ENCODE measurements around the gene NRCAM.

- TF ChIP-seq, protein P1, sequence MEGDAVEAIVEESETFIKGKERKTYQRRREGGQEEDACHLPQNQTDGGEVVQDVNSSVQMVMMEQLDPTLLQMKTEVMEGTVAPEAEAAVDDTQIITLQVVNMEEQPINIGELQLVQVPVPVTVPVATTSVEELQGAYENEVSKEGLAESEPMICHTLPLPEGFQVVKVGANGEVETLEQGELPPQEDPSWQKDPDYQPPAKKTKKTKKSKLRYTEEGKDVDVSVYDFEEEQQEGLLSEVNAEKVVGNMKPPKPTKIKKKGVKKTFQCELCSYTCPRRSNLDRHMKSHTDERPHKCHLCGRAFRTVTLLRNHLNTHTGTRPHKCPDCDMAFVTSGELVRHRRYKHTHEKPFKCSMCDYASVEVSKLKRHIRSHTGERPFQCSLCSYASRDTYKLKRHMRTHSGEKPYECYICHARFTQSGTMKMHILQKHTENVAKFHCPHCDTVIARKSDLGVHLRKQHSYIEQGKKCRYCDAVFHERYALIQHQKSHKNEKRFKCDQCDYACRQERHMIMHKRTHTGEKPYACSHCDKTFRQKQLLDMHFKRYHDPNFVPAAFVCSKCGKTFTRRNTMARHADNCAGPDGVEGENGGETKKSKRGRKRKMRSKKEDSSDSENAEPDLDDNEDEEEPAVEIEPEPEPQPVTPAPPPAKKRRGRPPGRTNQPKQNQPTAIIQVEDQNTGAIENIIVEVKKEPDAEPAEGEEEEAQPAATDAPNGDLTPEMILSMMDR (IDR thresholded peaks at IDR 0.05; ENCODE audit: low read depth, low read length, missing input control) = no peak
- no peak for TF ChIP-seq TAF1 (conservative IDR thresholded peaks at IDR 0.05)
- no peak for TF ChIP-seq RAD21 (IDR thresholded peaks at IDR 0.05)
- TF ChIP-seq, protein P2, sequence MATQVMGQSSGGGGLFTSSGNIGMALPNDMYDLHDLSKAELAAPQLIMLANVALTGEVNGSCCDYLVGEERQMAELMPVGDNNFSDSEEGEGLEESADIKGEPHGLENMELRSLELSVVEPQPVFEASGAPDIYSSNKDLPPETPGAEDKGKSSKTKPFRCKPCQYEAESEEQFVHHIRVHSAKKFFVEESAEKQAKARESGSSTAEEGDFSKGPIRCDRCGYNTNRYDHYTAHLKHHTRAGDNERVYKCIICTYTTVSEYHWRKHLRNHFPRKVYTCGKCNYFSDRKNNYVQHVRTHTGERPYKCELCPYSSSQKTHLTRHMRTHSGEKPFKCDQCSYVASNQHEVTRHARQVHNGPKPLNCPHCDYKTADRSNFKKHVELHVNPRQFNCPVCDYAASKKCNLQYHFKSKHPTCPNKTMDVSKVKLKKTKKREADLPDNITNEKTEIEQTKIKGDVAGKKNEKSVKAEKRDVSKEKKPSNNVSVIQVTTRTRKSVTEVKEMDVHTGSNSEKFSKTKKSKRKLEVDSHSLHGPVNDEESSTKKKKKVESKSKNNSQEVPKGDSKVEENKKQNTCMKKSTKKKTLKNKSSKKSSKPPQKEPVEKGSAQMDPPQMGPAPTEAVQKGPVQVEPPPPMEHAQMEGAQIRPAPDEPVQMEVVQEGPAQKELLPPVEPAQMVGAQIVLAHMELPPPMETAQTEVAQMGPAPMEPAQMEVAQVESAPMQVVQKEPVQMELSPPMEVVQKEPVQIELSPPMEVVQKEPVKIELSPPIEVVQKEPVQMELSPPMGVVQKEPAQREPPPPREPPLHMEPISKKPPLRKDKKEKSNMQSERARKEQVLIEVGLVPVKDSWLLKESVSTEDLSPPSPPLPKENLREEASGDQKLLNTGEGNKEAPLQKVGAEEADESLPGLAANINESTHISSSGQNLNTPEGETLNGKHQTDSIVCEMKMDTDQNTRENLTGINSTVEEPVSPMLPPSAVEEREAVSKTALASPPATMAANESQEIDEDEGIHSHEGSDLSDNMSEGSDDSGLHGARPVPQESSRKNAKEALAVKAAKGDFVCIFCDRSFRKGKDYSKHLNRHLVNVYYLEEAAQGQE (IDR thresholded peaks at IDR 0.05) = no peak
- no peak for TF ChIP-seq ZBTB33 (IDR thresholded peaks at IDR 0.05)
- TF ChIP-seq ATF3 (IDR thresholded peaks at IDR 0.05) = no peak
- no peak for TF ChIP-seq YY1 (IDR thresholded peaks at IDR 0.05)
- TF ChIP-seq JUND (IDR thresholded peaks at IDR 0.05) = no peak
- TF ChIP-seq FOXA1 (IDR thresholded peaks at IDR 0.05) = no peak
- TF ChIP-seq MAX (IDR thresholded peaks at IDR 0.05) = no peak
- TF ChIP-seq RXRA (IDR thresholded peaks at IDR 0.05) = no peak
- no peak for TF ChIP-seq EGR1 (IDR thresholded peaks at IDR 0.05; ENCODE audit: low read depth in 2 of 2)
- no peak for TF ChIP-seq SP1 (IDR thresholded peaks at IDR 0.05)
- no peak for TF ChIP-seq HNF4G (IDR thresholded peaks at IDR 0.05)
These were observed 168.4 kb downstream of the NRCAM start for GRCh38 chr7:108287857-108288256.

All from liver (tissue), 3 donors.